C1 segment of cervical spinal cord (tissue), 14 donors: Measurements from ENCODE around the gene FMNL3.

ENCODE experiments used
- DNase-seq, 14 donors: peaks; one replicate each; lab custom pipeline; 2025; lab: John Stamatoyannopoulos, UW

FMNL3 gene

DNA sequence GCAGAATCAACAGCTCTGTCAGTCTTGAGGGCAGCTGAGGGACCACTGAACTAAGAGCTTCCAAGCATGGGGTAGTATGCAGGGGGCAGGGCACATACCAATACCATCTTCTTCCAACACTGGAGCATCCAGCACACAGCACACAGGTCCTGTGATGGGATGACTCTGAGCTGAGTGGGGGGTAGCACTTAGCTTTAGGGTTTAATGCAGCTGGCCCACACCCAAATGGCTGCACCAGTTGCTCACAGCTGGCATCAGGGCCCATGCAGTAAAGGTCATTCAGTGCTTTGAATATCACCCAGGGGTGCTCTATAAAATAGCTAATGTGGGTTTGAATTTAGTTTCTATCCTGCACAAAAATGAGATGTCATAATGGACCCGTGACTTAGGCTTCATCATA, 103.5 kb downstream of the FMNL3 start:
- DNase-seq, result no peak

DNA sequence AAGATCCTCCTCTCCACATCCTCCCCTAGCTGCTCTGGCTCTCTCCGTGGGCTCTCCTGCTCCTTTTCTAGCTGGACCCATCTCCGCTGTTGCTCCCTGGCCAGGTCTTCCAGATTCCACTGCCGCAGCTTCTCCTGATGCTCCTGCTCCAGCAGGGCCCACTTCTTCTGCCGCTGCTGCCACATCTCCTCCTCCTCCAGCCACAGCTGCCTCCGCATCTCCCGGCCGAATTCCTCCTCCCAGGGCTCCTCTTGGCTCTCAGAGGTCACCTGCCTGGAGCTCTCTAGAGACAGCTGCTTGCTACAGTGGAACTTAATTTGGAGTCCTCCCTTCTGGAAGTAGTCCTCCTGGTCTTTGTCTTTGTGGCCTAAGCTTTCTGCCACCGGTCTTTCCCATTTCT, 107.2 kb downstream of the FMNL3 start:
- DNase-seq, result no peak

DNA sequence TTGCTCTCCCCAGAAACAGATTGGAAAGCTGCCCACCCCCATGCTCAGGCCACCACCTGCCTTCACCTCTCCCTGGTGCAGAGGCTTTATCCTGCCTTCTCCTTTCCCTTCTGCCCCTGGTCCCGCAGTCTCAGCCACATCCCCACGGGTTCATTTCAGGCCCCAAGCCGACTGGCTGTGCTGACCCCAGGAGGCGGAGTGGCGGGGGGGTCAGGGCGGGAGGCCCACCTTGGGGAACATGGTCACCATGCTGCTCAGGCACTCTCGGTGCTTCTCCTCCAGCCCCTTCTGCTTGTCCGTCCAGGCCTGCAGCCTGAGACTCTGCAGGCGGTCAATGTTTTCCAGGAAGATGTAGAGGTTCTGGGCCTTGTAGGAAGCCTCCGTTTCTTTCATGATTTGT, 108.7 kb downstream of the FMNL3 start:
- DNase-seq, result no peak

DNA sequence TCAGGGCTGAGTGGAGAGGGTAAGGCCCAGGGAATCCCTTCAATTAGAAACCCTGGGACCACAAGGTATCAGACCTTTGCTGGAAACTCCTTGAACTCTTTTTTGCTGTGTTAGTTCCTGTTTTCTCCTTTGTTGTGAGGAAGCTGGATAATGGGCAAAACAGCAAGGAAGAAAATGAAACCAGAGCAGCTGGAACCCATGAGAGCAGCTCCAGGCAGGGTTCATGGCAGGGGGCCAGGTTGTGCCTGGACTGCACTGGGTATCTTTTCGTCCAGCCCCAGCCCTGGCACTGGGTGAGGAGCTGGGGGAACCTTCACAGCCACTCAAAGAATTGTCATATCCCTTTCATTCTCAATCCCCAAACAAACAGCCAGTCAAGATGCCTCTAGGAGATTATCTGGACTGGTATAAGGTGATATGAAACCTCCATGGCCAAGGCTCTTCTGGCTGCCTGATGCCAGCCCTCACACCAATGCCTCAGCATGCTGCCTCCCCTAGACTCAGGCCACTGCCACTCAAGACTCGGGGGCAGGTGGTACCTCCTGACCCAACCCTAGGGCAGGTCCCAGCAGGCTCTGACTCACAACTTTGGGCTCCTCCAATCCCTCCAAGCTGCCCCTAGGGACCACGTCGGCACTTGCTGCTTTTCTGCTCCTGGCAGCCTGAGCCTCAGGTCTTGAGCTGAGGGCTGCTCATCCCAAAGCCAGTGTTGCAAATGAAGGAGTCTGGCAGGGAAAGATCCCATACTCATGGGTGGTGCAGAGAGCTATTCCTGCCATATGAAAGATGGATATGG, 118.3 kb downstream of the FMNL3 start:
- DNase-seq, result peak in 1 of 14 donors; percentile 17

DNA sequence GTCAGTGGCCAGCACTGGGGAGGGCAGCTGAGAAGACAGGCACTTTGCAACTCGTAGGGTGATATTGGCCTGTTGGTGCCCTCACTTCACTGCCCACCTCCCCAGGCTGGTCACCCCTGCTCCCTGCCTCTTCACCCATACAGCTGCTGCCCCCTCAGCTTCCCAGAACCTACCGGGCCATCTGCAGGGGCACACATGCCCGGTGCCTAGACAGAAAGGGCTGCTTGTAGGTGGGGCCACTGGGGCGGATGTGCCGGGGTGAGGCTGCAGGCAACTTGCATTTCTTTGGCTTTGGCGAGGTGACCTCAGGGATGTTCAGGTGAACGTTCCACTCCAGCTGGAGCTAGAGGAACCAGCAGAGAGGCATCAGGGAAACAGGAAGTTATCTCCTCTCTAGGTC, 118.9 kb downstream of the FMNL3 start:
- no peak for DNase-seq

DNA sequence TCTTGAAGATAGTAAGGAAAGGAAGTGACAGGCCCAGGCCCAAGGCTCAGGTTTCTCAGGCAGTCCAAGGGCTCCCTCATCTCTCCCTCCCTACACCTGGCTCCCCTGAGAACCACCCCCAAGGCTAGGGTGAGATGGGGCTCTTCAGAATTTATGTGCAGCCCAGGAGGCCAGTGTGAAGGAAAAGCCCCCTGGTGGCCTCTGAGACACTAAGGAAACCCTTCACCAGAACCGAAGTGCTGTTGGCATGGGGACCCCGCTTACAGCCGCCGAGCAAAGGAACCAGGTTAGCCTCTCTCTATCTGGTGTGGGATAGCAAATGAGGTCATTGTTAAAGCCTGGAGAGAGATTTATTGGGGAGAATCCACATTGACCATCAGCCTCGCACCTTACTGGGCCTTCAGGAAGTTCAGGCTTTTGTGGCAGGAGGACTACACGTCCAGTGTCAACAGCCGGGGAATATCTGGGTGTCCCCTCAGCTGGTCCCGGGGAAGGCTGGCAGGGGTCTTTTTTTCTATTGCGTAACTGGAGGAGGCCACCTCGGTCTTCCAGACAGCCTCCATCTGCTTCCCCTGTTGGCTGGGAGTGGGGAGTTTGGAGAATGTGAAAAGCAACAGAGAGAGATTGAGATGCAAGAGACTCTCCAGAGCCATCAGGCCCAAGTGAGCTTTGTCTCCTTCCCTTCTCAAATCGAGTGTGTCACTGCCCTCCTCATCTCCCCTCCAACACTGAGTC, 119.9 kb downstream of the FMNL3 start:
- no peak for DNase-seq
